GM19023 (cell line): ENCODE measurements around the gene TFCP2L1.

Source experiments
- ATAC-seq: cut with Tn5 transposase; IDR thresholded peaks from one replicate; pipeline ENCODE4 v1.9.1; 2021; ENCODE audit warnings: mild to moderate bottlenecking, moderate library complexity; ENCODE audit not compliant: unreplicated experiment

The TFCP2L1 gene

DNA sequence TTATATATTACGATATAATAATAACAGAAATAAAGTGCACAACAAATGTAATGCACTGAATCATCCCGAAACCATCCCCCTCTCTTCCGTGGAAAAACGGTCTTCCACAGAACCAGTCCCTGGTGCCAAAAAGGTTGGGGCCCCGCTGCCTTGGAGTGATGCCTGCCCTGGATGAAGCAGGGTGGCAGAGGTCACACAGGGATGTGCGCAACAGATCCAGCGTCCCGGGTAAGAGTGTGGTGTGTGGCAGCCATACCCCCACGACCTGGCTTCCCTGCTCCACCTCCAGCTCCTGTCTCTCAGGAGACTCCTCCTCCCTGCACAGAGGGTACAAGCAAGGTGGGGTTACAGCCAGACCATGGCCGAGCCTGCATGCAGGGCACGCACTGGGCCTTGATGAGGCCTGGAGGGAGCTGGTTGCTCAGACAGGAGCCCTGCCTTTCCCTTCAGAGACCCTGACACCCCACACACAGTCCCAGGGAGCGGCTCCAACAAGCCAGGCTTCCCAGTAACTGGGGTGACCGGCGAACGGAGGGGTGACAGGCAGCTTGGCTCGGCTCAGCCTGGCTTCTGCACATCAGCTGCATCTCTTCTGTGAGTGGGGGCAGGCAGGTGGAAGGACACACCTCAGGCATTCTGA, 41.1 kb downstream of the TFCP2L1 start:
- no peak for ATAC-seq

DNA sequence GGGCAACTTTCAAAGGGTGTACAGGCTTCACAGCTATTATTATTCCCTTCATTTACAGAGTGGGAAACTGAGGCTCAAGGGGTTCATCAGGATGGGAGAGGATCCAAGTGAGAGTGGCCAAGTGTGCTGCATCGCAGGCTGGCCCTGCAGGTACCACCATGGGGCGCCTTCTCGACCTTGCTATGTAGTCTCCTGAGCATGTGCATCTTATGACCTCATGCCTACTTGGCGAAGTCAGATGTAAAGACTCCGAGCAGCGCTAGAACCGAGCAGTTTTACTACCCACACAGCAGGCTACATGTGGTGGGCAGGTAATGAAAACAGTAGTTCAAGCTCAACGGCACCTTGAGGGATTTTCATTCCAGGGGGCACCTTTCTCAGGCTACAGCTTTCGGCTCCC, 42.0 kb downstream of the TFCP2L1 start:
- ATAC-seq = no peak

DNA sequence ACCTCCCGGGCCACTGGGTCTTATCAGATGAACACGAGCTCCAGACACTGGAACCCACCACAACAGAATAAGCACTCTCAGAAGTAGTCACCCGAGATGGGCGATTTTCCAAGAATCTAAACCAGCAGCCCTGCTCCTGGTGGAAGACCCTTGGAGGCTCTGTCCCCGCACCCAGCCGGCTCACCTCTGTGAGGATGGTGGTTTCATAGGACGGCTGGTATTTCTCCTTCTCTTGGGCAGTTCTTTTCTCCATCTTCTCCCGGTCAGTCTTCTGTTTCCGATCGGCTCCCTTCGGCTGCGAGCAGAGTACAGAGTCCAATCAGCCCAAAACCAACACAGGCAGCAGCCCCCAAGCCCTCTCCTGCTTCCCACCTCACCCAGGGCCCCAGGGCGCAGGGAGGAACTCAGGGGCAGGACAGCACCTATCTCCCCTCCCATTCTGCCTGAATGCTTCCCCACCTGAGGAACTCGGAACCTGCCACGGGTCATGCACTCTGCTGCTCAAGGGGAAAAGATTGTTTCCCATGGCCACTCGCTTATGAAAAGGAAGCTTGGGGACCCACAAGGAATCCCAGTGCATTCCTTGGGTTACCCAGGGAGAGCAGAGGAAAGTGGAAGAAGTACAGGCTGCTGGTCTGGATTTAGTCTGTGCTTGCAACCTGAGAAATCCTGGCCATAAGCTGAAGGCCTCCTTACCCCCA, 42.7 kb downstream of the TFCP2L1 start:
- ATAC-seq = no peak

DNA sequence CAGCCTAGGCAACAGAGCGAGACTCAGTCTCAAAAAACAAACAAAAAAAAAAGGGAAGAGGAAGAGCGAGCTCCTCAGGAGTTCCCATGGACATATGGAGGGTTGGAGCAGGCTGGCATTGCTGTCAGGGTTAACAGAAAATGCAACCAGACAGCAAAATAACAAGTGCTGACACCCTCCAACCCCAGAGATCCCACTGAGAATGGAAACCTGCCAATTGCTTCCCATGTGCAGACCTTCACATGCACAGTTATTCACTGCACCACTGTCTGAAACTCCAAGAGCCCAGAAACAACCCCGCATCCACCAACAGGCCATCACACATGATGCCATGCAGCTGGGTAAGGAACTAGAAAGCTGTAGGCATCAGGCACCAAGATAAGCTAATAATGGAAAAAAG, 43.5 kb downstream of the TFCP2L1 start:
- no peak for ATAC-seq

DNA sequence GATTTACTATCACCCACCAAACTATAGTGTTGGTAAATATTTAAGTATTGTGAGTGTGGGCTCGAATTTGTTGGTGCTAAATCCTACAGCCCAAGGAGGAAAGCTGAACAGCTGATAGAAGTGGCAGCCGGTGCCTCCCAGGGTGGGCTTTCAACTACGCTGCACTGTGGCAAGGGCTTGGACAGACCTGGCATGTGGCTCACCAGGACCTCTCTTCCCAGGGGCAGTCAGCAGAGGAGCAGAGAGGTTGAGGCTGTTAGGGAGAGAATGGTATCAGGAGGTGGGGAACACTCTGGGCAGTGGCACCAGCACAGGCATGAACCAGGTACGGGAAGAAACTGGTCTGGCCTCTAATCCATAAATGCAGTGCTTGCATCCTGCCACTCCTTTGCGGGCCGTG, 44.6 kb downstream of the TFCP2L1 start:
- no peak for ATAC-seq

DNA sequence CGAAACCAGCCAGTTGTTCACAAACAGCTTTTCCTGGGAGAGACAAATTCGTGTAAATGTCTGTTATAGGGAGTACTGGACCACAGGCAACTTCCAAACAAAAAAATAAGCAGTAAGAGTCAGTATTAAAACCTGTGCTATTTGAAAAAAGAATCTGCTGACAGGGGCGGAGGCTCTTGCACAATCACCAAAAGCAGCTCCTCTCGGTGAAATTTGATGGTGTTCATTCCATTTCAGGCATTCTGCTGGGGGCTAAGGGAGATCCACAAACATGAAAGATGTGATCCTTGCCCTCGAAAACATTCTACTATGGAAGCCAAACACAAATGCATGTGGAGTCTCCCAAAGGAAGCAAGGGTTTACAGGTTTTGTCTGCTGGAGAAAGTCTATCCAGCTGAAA, 45.0 kb downstream of the TFCP2L1 start:
- no peak for ATAC-seq

DNA sequence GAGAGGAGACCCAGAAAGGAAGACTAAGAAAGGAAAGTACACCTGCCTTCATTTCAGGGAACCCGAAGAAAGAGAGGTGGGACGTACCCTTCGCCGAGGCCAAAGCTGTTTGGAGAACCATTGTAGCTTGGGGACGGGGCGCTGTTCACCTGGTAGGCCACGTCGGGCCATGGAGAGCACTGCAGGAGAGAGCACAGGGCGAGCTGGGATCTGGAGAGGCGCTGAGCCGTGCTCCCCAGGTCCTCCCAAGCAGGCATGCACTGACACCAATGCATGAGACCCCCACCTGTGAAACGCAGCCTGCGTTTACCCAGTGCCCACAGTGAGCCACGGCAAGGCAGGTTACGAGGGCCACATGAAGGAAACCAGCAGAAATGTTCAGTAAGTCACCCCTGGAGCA, 45.5 kb downstream of the TFCP2L1 start:
- no peak for ATAC-seq

DNA sequence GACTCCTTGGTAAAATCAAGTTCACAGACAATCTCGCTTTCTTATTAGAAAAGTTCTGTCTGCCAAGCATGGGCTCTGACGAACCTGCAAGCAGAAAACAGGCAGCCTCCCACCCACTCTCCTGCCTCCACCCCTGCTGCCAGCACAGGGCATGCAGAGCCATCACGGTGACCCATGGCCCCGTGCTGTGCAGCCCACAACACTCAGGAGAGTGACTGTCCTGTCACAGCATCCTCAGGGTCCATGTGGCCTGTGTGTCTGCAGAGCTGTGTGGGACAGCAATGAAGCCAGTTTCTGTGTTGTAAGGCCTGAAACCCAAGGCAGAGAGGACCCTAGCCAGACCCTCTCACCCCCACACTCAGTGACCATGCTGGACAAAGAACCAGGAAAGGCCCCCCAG, 46.2 kb downstream of the TFCP2L1 start:
- ATAC-seq = no peak

DNA sequence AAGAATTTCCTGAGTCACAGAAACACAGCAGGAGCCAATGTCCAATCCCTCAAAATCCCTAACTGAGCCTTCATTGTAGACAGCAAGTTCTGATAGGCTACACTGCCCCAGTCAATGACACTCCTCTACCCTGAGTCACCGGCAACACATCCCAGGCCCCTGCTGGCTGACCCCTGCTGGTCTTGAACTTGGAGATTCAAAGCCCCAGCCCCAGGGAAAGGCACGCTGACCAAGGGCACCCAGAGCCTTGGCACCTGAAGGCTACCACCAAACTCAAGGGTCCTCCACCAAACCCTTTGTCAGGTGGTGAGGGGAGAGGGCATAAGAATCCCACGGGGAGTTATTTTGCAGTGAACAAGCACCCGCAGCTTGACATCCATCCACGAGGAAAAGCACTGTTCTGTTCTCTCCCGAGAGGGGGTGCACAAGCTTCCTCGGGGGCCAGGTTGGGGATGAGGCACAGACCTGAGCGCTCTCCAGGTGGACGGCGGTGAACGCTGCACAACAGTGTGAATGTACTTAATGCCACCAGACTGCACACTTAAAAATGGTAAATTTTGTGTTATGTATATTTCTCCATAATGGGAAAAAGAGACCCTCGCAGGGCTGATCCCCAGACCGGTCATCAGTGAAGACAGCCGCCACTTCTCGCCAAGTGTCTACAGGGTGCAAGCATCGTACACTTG, 46.9 kb downstream of the TFCP2L1 start:
- ATAC-seq = no peak

DNA sequence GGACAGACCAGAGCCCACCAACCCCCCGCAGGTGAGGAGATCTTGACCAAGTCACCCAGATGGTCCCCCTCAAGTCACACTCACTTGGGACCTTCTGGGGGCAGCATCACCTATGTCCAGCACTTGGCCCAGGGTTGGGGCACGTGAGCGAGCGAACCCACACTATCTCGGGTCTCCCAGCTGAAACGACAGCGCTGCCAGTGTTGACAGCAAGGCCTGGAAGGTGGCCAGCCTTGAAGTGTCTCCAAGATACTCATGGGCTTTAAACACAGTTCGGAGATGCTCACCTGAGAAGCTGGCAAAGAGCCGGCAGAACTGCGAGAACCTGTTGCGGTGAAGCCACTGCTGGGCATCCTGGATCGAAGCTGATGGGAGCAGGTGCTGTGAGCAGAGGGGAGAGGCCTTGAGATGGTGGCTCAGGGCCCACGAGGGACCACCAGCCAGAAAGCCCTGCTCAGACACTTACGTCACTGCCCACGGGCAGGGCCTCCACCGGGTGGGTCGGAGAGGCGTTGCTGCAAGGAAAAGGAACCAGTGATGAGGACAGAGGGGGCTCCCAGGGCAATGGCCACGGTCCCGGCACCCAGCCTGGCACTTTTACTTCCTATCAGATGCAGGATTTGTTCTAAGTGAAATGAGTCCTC, 47.5 kb downstream of the TFCP2L1 start:
- ATAC-seq = no peak

DNA sequence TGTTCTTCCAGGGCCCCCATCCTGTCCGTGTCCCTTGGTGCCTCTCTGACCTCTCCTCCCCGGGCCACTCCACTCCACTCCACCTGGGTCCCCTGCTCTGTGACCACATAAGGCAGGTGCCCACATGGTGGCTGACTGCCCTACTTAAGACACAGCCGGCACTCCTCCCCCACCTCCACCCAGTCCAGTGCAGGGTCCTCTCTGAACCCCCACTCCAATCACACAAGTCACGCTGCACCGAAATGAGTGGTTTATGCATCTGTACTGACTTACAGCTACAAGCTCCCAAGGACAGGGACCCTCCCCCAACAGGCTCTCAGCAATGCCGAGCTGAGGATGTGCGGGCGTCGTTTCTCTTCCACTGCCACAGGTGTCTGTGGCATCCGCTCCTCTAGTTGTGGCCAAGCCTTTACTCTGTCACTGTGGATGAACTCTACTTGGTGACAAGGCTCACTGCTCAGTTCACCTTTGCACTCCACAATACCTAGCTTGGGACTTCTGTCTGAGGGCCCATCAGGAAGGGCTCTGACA, 48.3 kb downstream of the TFCP2L1 start:
- ATAC-seq = no peak

DNA sequence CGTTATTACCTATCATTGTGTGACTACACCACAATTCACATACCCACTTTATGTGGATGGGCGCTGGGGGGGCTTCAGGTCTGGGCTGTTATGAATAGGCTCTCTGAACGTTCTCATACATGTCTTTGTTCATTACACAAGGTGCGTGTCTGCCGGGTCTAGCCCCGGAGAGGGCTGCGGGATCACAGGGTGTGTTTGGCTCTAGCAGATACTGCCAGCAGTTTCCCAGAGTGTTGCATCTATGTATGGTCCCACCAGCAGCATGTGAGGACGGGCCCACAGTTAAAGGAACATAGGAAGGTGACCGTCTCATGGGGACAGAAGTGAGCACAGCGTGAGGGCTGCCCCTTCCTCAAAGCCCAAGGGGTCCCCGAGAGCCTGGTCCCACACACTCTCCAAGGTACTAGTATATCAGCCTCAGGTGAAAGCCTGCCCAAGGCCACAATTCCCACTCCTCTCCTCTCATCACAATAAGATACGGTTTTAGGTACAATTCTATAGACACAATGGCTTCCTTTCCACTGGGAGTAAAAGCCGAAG, 48.8 kb downstream of the TFCP2L1 start:
- no peak for ATAC-seq

DNA sequence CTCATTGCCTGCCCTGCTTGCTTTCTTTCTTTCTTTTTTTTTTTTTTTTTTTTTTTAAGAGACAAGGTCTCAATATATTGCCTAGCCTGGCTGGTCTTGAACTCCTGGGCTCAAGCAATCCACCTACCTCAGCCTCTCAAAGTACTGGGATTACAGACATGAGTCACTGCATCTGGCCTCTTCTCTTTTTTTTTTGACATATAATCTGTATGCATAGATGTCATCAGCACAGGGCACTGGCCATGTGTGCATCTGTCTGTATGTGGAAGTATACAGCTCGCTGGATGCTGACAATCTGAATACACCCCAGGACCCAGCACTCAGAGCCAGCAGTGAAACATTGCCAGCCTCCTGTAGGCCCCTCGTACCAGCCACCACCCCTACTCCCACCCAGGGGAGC, 49.5 kb downstream of the TFCP2L1 start:
- no peak for ATAC-seq

DNA sequence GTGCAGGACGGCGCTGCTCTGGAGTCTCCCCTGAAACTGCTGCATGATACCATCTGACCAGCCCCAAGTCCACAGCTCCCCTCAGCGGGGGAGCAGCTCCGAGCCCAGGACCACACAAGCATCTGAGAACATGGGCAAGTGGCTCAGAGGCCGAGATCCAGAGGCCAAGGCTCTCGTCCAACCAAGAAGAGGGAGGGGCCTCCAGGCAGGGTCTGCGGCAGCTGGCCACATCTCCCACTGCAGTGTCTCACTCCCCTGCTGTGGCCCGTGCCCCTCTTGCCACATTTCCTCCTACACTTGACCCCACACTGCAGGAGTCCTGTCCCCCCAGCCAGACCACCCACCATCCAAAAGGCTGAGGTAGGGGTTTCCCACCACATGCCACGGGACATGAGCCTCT, 50.2 kb downstream of the TFCP2L1 start:
- no peak for ATAC-seq

DNA sequence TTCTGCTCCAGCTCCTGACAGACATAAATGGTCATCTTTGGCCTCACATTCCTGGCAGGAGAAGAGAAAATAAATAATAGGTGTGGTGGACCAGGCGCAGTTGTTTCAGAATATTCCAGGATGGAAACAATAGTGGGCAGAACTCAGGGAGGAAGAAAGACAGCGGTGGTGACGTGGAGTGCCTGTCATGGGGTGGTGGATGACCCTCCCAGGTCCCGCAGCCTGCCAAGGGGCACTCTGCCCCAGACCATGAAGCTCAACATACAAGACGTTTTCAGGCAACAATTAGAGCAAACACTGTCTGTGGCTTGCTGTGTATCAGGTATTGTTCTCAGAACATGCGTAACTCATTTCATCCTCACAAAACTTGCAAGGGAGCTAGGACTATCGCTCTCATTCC, 50.9 kb downstream of the TFCP2L1 start:
- no peak for ATAC-seq

DNA sequence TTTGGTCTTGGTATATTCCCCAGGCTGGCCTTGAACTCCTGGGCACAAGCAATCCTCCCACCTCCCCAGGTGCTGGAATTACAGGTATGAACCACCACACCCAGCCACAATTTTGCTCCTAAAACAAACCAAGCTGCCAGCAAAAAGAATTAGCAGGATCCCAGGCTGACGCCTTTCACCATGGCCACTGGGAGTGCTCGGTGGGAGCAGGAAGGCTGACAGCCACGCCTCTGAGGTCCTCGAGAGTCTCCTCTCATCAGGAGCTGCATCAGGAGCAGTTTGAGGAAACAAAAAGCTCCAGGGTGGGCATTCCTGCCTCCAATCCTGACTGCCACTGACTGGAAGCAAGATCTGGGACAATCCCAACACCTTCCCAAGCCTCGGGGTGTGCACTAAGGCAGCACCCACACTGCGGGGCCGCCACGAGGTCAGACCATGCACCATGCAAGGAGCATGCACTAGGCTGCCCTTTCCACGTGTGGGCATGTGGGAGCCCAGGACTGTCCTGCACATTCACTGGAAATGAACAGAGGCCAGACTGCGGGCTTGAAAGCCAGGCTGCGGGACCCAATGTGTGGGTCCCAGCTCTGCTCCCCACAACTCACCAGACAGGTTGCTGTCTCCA, 51.4 kb downstream of the TFCP2L1 start:
- no peak for ATAC-seq

DNA sequence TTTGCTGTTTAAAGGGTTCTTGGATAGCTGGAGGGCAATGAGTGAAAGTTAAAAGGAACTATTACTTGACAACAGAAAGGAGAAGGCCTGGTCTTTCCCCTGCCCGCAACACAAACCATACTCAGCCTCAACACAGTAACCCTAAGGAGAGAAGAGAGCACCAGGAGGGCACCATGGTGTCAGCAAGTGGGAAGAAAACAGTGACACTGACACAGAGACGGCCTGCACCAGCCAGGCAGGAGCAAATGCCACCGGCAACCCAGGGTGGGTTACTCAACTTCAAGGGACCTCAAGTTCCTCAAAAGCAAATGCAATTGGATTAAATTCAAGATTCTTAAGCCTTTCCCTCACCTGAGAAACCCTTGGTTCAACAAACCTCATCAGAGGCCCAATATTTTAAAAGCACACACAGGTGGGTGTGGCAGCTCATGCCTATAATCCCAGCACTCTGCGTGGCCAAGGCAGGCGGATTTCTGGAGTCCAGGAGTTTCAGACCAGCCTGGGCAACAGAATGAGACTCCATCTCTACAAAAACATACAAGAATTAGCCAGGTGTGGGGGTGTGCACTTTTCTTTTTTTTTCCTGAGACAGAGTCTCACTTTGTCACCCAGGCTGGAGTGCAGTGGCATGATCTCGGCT, 52.3 kb downstream of the TFCP2L1 start:
- no peak for ATAC-seq

DNA sequence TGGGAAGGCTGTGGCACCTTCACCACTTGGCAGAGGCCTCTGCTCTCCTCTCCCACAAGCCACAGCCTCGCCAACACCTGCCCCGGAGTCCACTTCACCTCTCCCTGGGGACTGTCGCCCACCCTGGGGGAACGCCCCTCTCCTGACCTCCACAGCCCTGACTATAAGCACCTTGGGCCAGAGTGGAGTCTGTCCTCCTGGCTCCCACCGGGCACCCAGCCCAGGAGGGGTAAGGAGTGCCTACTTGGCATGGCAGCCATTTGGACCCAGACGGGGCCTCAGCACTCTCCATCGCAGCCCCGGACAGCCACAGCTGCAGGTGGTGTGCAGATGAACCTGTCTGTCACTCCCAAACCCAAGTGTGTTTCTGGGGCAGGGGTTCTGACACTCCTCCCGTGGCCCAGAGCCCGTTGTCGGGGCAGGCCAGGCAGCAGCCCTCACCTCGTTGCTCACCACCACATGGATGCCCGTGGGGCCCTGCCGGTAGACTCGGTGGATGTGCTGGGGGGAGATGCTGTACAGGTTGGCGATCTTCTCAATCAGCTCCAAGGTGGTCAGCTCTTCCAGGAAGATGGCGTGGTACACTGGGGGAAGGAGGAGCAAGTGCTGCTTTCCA, 53.5 kb downstream of the TFCP2L1 start:
- no peak for ATAC-seq

DNA sequence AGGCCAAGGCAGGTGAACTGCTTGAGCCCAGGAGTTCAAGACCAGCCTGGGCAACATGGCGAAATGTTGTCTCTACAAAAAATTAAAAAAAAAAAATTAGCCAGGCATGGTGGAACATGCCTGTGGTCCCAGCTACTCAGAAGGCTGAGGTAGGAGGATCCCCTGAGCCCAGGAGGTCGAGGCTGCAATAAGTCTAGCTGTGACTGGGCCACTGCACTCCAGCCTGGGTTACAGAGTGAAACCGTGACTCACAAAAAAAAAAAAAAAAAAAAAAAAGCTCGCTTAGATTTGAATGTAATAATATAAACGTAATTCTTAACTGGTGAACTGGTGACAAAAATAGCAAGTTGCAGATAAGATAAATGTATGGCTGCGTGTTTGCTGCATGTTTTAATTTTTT, 56.5 kb downstream of the TFCP2L1 start:
- ATAC-seq = no peak
